HG03280 (cell line): ENCODE measurements around the gene RCAN1.

Experiments
- ATAC-seq: cut with Tn5 transposase; IDR thresholded peaks from one replicate; pipeline ENCODE4 v1.9.1; 2021; ENCODE audit warnings: mild to moderate bottlenecking, moderate library complexity; ENCODE audit not compliant: unreplicated experiment

The RCAN1 gene

GRCh38 chr21:34599534-34600101 lies 15.3 kb downstream of the RCAN1 start:
- ATAC-seq: no peak

- ATAC-seq: no peak
Observed at GRCh38 chr21:34598931-34599400, 15.9 kb downstream of the RCAN1 start.

DNA sequence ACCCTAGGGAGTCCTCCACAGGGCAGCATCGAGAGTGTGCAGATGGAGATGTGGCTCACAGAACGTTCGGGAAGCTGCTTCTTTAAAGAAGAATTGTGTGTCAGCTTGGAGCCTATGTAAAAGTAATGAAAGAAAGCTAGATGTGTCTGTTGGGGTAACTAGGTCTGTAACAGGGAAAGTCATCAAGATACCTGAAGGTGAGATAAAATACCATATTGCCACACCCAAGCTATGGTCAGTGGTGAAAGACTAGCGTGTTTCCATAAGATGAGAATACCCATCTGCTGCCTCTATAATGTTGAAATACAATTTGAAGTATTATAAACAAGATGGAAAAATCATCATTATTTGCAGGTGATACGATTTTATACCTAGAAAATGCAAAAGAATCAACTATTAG lies 17.5 kb downstream of the RCAN1 start:
- ATAC-seq: no peak

- ATAC-seq: no peak
Observed at GRCh38 chr21:34596561-34597271, 18.2 kb downstream of the RCAN1 start.

DNA sequence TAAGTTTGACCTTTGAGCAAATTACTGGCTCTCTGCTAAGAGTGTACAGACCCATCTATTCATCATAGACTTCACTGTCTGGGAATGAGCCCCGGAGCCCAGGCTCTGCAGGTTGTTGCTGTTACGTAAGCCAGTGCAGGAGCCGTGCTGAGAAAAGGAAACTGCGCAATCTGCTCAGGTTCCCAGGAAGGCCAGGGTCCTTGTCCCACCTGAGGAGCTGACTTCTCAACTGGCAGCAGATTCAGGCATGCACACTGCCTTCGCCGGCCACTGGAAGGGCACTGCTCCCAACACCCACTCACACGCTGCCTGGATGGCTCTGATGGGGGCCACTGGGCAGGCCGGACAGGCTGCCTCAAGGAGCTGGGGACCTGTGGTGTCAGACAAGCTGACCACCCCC lies 19.5 kb downstream of the RCAN1 start:
- ATAC-seq: no peak

DNA sequence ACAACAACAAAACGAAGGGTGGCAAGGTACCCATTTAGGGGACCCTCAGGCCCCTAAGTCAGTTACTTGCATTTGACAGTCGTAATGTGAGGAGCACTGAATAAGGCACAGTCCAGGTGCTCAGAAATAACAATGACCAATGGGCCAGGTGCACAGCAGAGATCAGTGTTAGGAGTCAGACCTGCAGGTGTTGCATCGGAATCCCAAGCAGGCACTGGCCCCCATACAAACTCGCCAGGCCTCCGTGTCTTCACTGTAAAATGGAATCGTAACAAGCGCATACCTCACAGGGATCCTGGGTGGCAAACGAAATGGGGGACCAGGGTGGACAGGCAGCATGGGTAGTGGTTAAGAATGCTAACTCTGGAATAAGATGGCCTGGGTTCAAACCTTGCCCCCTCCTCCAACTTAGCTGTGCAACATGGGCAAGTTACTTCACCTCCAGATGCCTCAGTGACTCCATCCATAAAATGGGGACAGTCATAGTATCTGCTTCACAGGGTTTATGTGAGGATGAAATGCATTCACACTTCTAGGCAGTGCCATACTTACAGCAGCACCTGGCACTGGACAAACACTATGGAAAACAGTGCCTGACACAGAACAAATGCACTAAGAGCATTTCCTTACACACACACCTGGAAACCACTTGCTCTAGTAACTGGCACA lies 20.2 kb downstream of the RCAN1 start:
- ATAC-seq: no peak

DNA sequence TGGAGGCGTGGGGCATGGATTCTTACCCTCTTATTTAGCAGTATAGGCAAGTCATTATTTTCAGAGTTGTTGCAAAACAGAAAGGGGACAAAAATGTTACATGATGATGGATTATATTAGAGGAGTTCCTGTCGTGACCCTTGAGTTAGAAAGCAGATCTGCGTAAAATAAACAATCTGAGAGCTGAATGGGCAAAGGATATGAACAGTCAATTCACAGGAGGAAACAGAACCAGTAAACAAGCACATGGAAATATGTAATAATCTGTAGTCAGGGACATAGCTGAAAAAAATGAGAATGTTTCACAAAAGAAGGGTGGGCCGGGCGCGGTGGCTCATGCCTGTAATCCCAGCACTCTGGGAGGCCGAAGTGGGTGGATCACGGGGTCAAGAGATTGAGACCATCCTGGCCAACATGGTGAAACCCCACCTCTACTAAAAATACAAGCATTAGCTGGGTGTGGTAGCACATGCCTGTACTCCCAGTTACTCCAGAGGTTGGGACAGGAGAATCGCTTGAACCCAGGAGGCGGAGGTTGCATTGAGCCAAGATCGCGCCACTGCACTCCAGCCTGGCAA lies 20.9 kb downstream of the RCAN1 start:
- ATAC-seq: no peak

- no peak for ATAC-seq
Observed at GRCh38 chr21:34593423-34593822, 21.5 kb downstream of the RCAN1 start.

- ATAC-seq: no peak
Observed at GRCh38 chr21:34592120-34592955, 22.6 kb downstream of the RCAN1 start.

GRCh38 chr21:34590520-34590919 lies 24.4 kb downstream of the RCAN1 start:
- no peak for ATAC-seq

DNA sequence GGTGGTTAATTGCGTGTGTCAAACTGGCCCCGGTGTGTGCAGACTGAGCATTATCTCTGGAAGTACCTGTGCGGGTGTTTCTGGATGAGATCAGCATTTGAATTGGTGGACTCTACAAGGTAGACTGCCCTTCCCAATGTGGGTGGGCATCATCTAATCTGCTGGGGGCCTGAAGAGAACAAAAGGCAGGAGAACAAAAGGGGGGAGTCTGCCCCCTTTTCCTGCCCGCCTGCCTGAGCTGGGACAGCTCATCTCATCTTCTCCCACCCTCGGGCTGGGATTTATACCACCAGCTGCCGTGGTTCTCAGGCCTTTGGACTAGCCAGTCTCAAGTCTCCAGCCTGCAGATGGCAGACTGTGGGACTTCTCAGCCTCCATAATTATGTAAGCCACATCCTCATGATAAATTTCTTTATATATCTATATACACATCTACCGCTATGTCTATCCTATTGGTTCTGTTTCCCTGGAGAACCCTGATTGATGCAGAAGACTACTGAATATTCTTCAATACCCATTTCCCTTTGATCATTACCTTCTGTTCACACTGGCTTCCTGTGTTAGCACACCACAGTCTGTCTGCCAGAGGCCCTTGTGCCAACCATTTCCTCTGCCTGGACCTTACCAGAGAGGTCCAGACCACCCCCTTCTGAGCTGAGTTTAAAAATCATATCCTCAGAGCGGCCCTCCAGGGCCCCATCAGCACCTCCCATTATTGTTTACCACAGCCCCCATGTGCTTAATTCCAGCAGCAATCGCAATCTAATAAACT lies 25.2 kb downstream of the RCAN1 start:
- no peak for ATAC-seq

- no peak for ATAC-seq
Observed at GRCh38 chr21:34583926-34584563, 30.9 kb downstream of the RCAN1 start.

DNA sequence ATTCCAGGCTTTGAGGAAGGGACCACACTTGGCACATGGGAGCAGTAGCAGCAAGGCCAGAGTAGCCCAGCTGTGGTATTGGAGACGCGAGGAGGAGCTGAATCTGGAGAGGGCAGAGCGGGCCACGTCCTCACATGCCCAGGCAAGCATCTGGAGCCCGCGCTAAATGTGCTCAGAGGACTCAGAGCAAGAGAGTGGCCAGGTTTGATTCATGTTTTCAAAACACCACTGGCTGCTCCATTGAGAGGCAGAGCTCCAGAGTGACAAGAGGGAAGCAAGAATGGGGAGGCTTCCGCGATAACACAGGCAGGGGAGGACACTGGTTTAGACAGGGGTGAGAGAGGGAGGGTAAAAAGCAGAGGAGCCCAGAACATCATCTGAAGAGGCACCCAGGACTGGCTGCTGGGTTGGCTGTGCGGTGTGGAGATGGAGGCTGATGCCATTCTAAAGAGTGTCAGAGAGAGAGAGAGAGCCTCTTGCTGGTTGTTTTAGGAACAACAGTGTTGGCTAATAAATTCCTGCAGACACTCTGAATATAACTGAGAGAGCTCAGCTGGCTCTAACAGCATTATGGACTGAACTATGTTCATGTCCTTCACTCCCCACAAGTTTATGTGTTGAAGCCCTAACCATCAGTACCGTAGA lies 32.3 kb downstream of the RCAN1 start:
- no peak for ATAC-seq

GRCh38 chr21:34580181-34580700 lies 34.7 kb downstream of the RCAN1 start:
- ATAC-seq: no peak

GRCh38 chr21:34579411-34579810 lies 35.5 kb downstream of the RCAN1 start:
- ATAC-seq: no peak

DNA sequence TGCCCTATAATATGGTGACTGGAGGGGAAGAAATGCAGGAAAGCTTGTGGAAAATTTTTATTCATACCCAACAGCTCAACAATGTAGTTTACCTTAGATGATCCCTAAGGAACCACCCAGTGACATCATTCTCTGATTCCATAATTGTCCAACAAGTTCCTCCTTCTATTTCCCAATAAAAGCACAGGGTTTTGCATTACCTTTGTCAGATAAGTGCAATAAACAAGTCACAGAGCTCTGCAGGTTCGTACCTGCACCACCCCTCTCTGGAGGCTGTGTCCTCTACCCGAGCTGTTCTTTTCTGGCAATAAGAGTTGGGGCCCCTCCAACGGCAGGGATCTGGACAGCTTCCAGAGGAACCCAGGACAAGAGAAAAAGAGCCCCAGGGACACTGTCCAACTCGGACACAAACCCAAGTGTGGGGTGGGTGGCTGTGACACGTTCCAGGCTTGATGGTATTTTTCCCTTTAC lies 38.8 kb downstream of the RCAN1 start:
- no peak for ATAC-seq

- ATAC-seq: no peak
Observed at GRCh38 chr21:34574601-34575529, 40.0 kb downstream of the RCAN1 start.

- no peak for ATAC-seq
Observed at GRCh38 chr21:34571994-34572393, 42.9 kb downstream of the RCAN1 start.
